Activated T-helper 1 cell treated with anti-CD3 and anti-CD28 coated beads, Interleukin-12 subunit alpha, Interleukin-12 subunit beta, Interleukin-2, Interleukin-4 antibody, amounts not matched to agents 30 ng/mL and 10 ng/mL and 1 ng/mL, durations not matched to agents 14 hours and 24 hours and 36 hours (primary cell): ENCODE results near the gene KRT6B. TPM values are rescaled to one million over a fixed set of nuclear protein-coding genes. Genes with fewer than 3 reads are reported as not detected.

Source experiments
- total RNA-seq: library from RNA; stranded (reverse); gene quantifications from 2 replicates; pipeline ENCODE4 v1.2.3, GENCODE V29; 2022

KRT6B gene
- total RNA-seq, 1 donor from 2014 or later = not detected

Other genes starting within 250 kb of the KRT6B start
- 15.5 and 21.2 TPM in 2 replicates for gene KRT7, start 218.9 kb downstream of the KRT6B start, total RNA-seq
- 0.73 and 0.93 TPM in 2 replicates for gene KRT86, start 177.5 kb downstream of the KRT6B start, total RNA-seq
- not detected in 2 replicates for gene KRT81, start 160.6 kb downstream of the KRT6B start, total RNA-seq
- not detected in 2 replicates for gene KRT83, start 130.7 kb downstream of the KRT6B start, total RNA-seq
- gene KRT85, start 84.7 kb downstream of the KRT6B start, total RNA-seq = not detected in 2 replicates
- gene KRT84, start 66.5 kb downstream of the KRT6B start, total RNA-seq = not detected in 2 replicates
- gene KRT82, start 45.8 kb downstream of the KRT6B start, total RNA-seq = not detected in 2 replicates
- not detected in 2 replicates for gene KRT75, start 17.8 kb downstream of the KRT6B start, total RNA-seq
- not detected in 2 replicates for gene KRT6C, start 21.7 kb upstream of the KRT6B start, total RNA-seq
- not detected in 2 replicates for gene KRT6A, start 41.1 kb upstream of the KRT6B start, total RNA-seq
- gene KRT5, start 68.2 kb upstream of the KRT6B start, total RNA-seq = not detected in 2 replicates
- not detected in 2 replicates for gene KRT71, start 101.0 kb upstream of the KRT6B start, total RNA-seq
- gene KRT74, start 121.7 kb upstream of the KRT6B start, total RNA-seq = not detected in 2 replicates
- not detected in 2 replicates for gene KRT72, start 149.3 kb upstream of the KRT6B start, total RNA-seq
- gene KRT73, start 166.4 kb upstream of the KRT6B start, total RNA-seq = not detected in 2 replicates
- not detected in 2 replicates for gene KRT2, start 200.1 kb upstream of the KRT6B start, total RNA-seq
- not detected in 2 replicates for gene KRT1, start 228.3 kb upstream of the KRT6B start, total RNA-seq